T-helper 1 cell (primary cell): ENCODE measurements around the gene INVS.
"Not testable (repeated sequence)": the region's sequence is repeated elsewhere in the genome, so short reads cannot be mapped to it uniquely, and the experiment has no call there.

ENCODE experiments used
- DNase-seq, 5 donors: peaks; one replicate each; pipeline ENCODE4 v3.0.0-alpha.2; 2012 to 2020

INVS gene

GRCh38 chr9:100197553-100197952 lies 98.5 kb downstream of the INVS start:
- no peak for DNase-seq

- no peak for DNase-seq
These were observed 103.8 kb downstream of the INVS start for GRCh38 chr9:100202806-100203205.

- DNase-seq = no peak
These were observed 105.8 kb downstream of the INVS start for GRCh38 chr9:100204796-100205195.

GRCh38 chr9:100206899-100207298 lies 107.9 kb downstream of the INVS start:
- no peak for DNase-seq

- DNase-seq = no peak
These were observed 109.6 kb downstream of the INVS start for GRCh38 chr9:100208673-100209072.

- DNase-seq = no peak
These were observed 112.4 kb downstream of the INVS start for GRCh38 chr9:100211476-100211875.

- no peak for DNase-seq
These were observed 114.9 kb downstream of the INVS start for GRCh38 chr9:100213730-100214477.

- peak; percentile 23 to 57 (median 37) for DNase-seq
These were observed 117.2 kb downstream of the INVS start for GRCh38 chr9:100216178-100216787.

GRCh38 chr9:100217536-100217935 lies 118.5 kb downstream of the INVS start:
- no peak for DNase-seq

GRCh38 chr9:100219347-100219746 lies 120.3 kb downstream of the INVS start:
- peak in 1 of 5 donors; percentile 49 for DNase-seq

- no peak for DNase-seq
These were observed 121.9 kb downstream of the INVS start for GRCh38 chr9:100220936-100221335.

GRCh38 chr9:100221538-100221937 lies 122.5 kb downstream of the INVS start:
- DNase-seq = no peak

- no peak for DNase-seq
These were observed 123.6 kb downstream of the INVS start for GRCh38 chr9:100222674-100223073.

GRCh38 chr9:100227636-100228035 lies 128.6 kb downstream of the INVS start:
- no peak for DNase-seq

GRCh38 chr9:100228352-100228869 lies 129.4 kb downstream of the INVS start:
- no peak for DNase-seq

- no peak for DNase-seq
These were observed 130.1 kb downstream of the INVS start for GRCh38 chr9:100229136-100229535.

- no peak for DNase-seq
These were observed 130.5 kb downstream of the INVS start for GRCh38 chr9:100229561-100229960.

- DNase-seq = not testable (repeated sequence)
These were observed 137.9 kb downstream of the INVS start for GRCh38 chr9:100236986-100237385.

GRCh38 chr9:100240512-100240911 lies 141.5 kb downstream of the INVS start:
- DNase-seq = no peak

GRCh38 chr9:100267211-100267610 lies 168.2 kb downstream of the INVS start:
- no peak for DNase-seq

GRCh38 chr9:100268271-100268670 lies 169.2 kb downstream of the INVS start:
- DNase-seq = no peak

- DNase-seq = no peak
These were observed 170.6 kb downstream of the INVS start for GRCh38 chr9:100269656-100270055.

GRCh38 chr9:100277166-100277979 lies 178.3 kb downstream of the INVS start:
- no peak for DNase-seq
